HG03066 (cell line): ENCODE measurements around the gene METTL25B.

Experiments used
- ATAC-seq: cut with Tn5 transposase; IDR thresholded peaks from one replicate; pipeline ENCODE4 v1.9.1; 2021; ENCODE audit warnings: low read depth; ENCODE audit not compliant: unreplicated experiment

METTL25B gene

GRCh38 chr1:156766298-156767100, 38.2 kb downstream of the METTL25B start:
- ATAC-seq, result peak; percentile 15

GRCh38 chr1:156767101-156767878, 39.0 kb downstream of the METTL25B start, which contains the start of gene PRCC:
TSS of gene PRCC (plus strand) at chr1:156767535. CDS start at chr1:156767772, 237 bp downstream.
- peak; percentile 96 for ATAC-seq

GRCh38 chr1:156767879-156768604, 39.8 kb downstream of the METTL25B start:
- ATAC-seq, result peak; percentile 2

- no peak for ATAC-seq
Observed at GRCh38 chr1:156768610-156769295, 40.5 kb downstream of the METTL25B start.

- ATAC-seq, result no peak
Observed at GRCh38 chr1:156772222-156772621, 44.0 kb downstream of the METTL25B start.

GRCh38 chr1:156772728-156773497, 44.6 kb downstream of the METTL25B start:
- ATAC-seq, result no peak

- no peak for ATAC-seq
Observed at GRCh38 chr1:156773607-156774006, 45.3 kb downstream of the METTL25B start.

GRCh38 chr1:156775799-156776198, 47.5 kb downstream of the METTL25B start:
- no peak for ATAC-seq

- no peak for ATAC-seq
Observed at GRCh38 chr1:156776942-156777341, 48.7 kb downstream of the METTL25B start.

- no peak for ATAC-seq
Observed at GRCh38 chr1:156777573-156777972, 49.3 kb downstream of the METTL25B start.

GRCh38 chr1:156781585-156782186, 53.4 kb downstream of the METTL25B start:
- ATAC-seq, result no peak

GRCh38 chr1:156785458-156785857, 57.2 kb downstream of the METTL25B start:
- ATAC-seq, result no peak
